HEK293 (cell line): ENCODE data around the gene MYO5B.

Experiments used
- CTCF ChIA-PET: fragments of 350-600 bp; formaldehyde crosslinking; extraction: SDS; loops from one replicate; lab custom pipeline; 2021; ENCODE audit warnings: antibody characterized with exemption; lab: Yijun Ruan, JAX
- POLR2A ChIA-PET: fragments of 300-600 bp; formaldehyde crosslinking; extraction: SDS; loops from one replicate; lab custom pipeline; 2020; ENCODE audit warnings: antibody characterized with exemption, inconsistent platforms; lab: Yijun Ruan, JAX
- H3K27ac ChIP-seq: fragments of 200-500 bp; sonication (Bioruptor generic); 2 replicates; pipeline ENCODE4 v1.5.1; 2014; ENCODE audit warnings: low read depth, low read length, control low read depth, inconsistent platforms; ENCODE audit errors: extremely low read depth
- H3K36me3 ChIP-seq, 2 experiments: fragments of 200-500 bp in 1 of 2; sonication (Bioruptor generic) in 1 of 2; 1 replicate in 1 of 2; 2 replicates in 1 of 2; pipeline ENCODE4 v1.5.1; 2014 to 2017; ENCODE audit warnings: inconsistent platforms in 2 of 2, low read length in 2 of 2; ENCODE audit not compliant: control insufficient read depth in 2 of 2, insufficient read depth in 1 of 2
- H3K4me1 ChIP-seq: fragments of 200-500 bp; sonication (Bioruptor generic); 2 replicates; pipeline ENCODE4 v1.5.1; 2014; ENCODE audit warnings: mild to moderate bottlenecking, low read length, inconsistent platforms; ENCODE audit not compliant: control insufficient read depth, insufficient read depth
- H3K4me3 ChIP-seq: 2 replicates; pipeline ENCODE4 v1.5.1; 2011; ENCODE audit warnings: low read depth, mild to moderate bottlenecking, control low read depth, low read length, moderate library complexity
- H3K9me3 ChIP-seq: fragments of 200-500 bp; sonication (Bioruptor generic); 2 replicates; pipeline ENCODE4 v1.5.1; 2014; ENCODE audit warnings: low read depth, low read length, inconsistent platforms; ENCODE audit not compliant: control insufficient read depth, insufficient read depth
- ATF2 ChIP-seq: fragments of 450-650 bp; formaldehyde crosslinking; IDR thresholded peaks from 2 replicates; pipeline ENCODE4 v1.5.1; 2016; ENCODE audit warnings: missing biosample characterization, missing genetic modification characterization, low read depth
- IKZF3 ChIP-seq: fragments of 450-650 bp; IDR thresholded peaks from 2 replicates; pipeline ENCODE4 v1.5.0; 2018; ENCODE audit warnings: missing biosample characterization, mild to moderate bottlenecking, missing genetic modification characterization, moderate library complexity
- INSM2 ChIP-seq: fragments of 450-650 bp; formaldehyde crosslinking; IDR thresholded peaks from 2 replicates; pipeline ENCODE4 v1.5.1; 2016; ENCODE audit warnings: missing biosample characterization, missing genetic modification characterization
- KLF1 ChIP-seq: fragments of 450-650 bp; formaldehyde crosslinking; IDR thresholded peaks from 2 replicates; pipeline ENCODE4 v1.5.1; 2016; ENCODE audit warnings: missing biosample characterization, missing genetic modification characterization
- KLF8 ChIP-seq: fragments of 450-650 bp; formaldehyde crosslinking; IDR thresholded peaks from 2 replicates; pipeline ENCODE4 v1.5.1; 2016; ENCODE audit warnings: missing biosample characterization, missing genetic modification characterization
- SETDB1 ChIP-seq: IDR thresholded peaks from one replicate; pipeline ENCODE4 v1.6.1; 2017; ENCODE audit warnings: mild to moderate bottlenecking, low read length, moderate library complexity, mixed read lengths; ENCODE audit not compliant: insufficient read length
- SP3 ChIP-seq: fragments of 450-650 bp; formaldehyde crosslinking; IDR thresholded peaks from 2 replicates; pipeline ENCODE4 v1.5.1; 2016; ENCODE audit warnings: missing biosample characterization, missing genetic modification characterization
- SP7 ChIP-seq: fragments of 450-650 bp; formaldehyde crosslinking; IDR thresholded peaks from 2 replicates; pipeline ENCODE4 v1.5.1; 2016; ENCODE audit warnings: missing biosample characterization, missing genetic modification characterization
- ZBTB17 ChIP-seq: fragments of 450-650 bp; formaldehyde crosslinking; IDR thresholded peaks from 2 replicates; pipeline ENCODE4 v1.5.1; 2016; ENCODE audit warnings: missing biosample characterization, missing genetic modification characterization
- ZFP69B ChIP-seq: fragments of 450-650 bp; formaldehyde crosslinking; IDR thresholded peaks from 2 replicates; pipeline ENCODE4 v1.5.1; 2016; ENCODE audit warnings: missing biosample characterization, missing genetic modification characterization
- ZIC2 ChIP-seq: fragments of 450-650 bp; formaldehyde crosslinking; IDR thresholded peaks from 2 replicates; pipeline ENCODE4 v1.5.1; 2016; ENCODE audit warnings: missing biosample characterization, missing genetic modification characterization
- ZNF132 ChIP-seq: fragments of 450-650 bp; formaldehyde crosslinking; IDR thresholded peaks from 2 replicates; pipeline ENCODE4 v1.5.1; 2017; ENCODE audit warnings: missing biosample characterization, missing genetic modification characterization, borderline replicate concordance
- ZNF174 ChIP-seq: fragments of 450-650 bp; formaldehyde crosslinking; IDR thresholded peaks from 2 replicates; pipeline ENCODE4 v1.5.0; 2017; ENCODE audit warnings: missing biosample characterization, mild to moderate bottlenecking, missing genetic modification characterization
- ZNF175 ChIP-seq: fragments of 450-650 bp; formaldehyde crosslinking; IDR thresholded peaks from 2 replicates; pipeline ENCODE4 v1.5.1; 2016; ENCODE audit warnings: missing biosample characterization, missing genetic modification characterization
- ZNF223 ChIP-seq: fragments of 450-650 bp; formaldehyde crosslinking; IDR thresholded peaks from 2 replicates; pipeline ENCODE4 v1.5.1; 2016; ENCODE audit warnings: missing biosample characterization, missing genetic modification characterization
- ZNF404 ChIP-seq: fragments of 450-650 bp; formaldehyde crosslinking; IDR thresholded peaks from 2 replicates; pipeline ENCODE4 v1.5.1; 2017; ENCODE audit warnings: missing biosample characterization, missing genetic modification characterization
- ZNF423 ChIP-seq: fragments of 450-650 bp; formaldehyde crosslinking; IDR thresholded peaks from 2 replicates; pipeline ENCODE4 v1.5.1; 2016; ENCODE audit warnings: missing biosample characterization, missing genetic modification characterization
- ZNF426 ChIP-seq: fragments of 450-650 bp; formaldehyde crosslinking; IDR thresholded peaks from 2 replicates; pipeline ENCODE4 v1.5.1; 2017; ENCODE audit warnings: missing biosample characterization, missing genetic modification characterization, mild to moderate bottlenecking, inconsistent platforms, moderate library complexity
- ZNF561 ChIP-seq: fragments of 450-650 bp; IDR thresholded peaks from 2 replicates; pipeline ENCODE4 v1.5.1; 2018; ENCODE audit warnings: missing biosample characterization, missing genetic modification characterization, borderline replicate concordance
- ZNF585B ChIP-seq: fragments of 450-650 bp; formaldehyde crosslinking; IDR thresholded peaks from 2 replicates; pipeline ENCODE4 v1.5.1; 2016; ENCODE audit warnings: missing biosample characterization, missing genetic modification characterization
- ZNF596 ChIP-seq: fragments of 450-650 bp; IDR thresholded peaks from 2 replicates; pipeline ENCODE4 v1.5.0; 2018; ENCODE audit warnings: missing biosample characterization, mild to moderate bottlenecking, missing genetic modification characterization, moderate library complexity
- ZNF610 ChIP-seq: fragments of 450-650 bp; formaldehyde crosslinking; IDR thresholded peaks from 2 replicates; pipeline ENCODE4 v1.5.1; 2016; ENCODE audit warnings: missing biosample characterization, missing genetic modification characterization, borderline replicate concordance
- ZNF785 ChIP-seq: fragments of 450-650 bp; formaldehyde crosslinking; IDR thresholded peaks from 2 replicates; pipeline ENCODE4 v1.5.1; 2016; ENCODE audit warnings: missing biosample characterization, missing genetic modification characterization
- ZNF837 ChIP-seq: fragments of 450-650 bp; formaldehyde crosslinking; IDR thresholded peaks from 2 replicates; pipeline ENCODE4 v1.5.1; 2016; ENCODE audit warnings: missing biosample characterization, missing genetic modification characterization
- TF ChIP-seq, protein P1 (sequence below): fragments of 450-650 bp; formaldehyde crosslinking; IDR thresholded peaks from 2 replicates; pipeline ENCODE4 v1.5.1; 2016; ENCODE audit warnings: missing biosample characterization, missing genetic modification characterization, borderline replicate concordance
- TF ChIP-seq, protein P2 (sequence below): fragments of 450-650 bp; formaldehyde crosslinking; IDR thresholded peaks from 2 replicates; pipeline ENCODE4 v1.5.1; 2016; ENCODE audit warnings: missing biosample characterization, missing genetic modification characterization
- TF ChIP-seq, protein P3 (sequence below): fragments of 450-650 bp; formaldehyde crosslinking; IDR thresholded peaks from 2 replicates; pipeline ENCODE4 v1.5.1; 2016; ENCODE audit warnings: missing biosample characterization, missing genetic modification characterization

The MYO5B gene

GRCh38 chr18:50203801-50204604 is 9.1 kb upstream of the MYO5B start (continued):
- TF ChIP-seq, protein P1, sequence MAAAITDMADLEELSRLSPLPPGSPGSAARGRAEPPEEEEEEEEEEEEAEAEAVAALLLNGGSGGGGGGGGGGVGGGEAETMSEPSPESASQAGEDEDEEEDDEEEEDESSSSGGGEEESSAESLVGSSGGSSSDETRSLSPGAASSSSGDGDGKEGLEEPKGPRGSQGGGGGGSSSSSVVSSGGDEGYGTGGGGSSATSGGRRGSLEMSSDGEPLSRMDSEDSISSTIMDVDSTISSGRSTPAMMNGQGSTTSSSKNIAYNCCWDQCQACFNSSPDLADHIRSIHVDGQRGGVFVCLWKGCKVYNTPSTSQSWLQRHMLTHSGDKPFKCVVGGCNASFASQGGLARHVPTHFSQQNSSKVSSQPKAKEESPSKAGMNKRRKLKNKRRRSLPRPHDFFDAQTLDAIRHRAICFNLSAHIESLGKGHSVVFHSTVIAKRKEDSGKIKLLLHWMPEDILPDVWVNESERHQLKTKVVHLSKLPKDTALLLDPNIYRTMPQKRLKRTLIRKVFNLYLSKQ (tag by site-specific recombination) = no peak
- TF ChIP-seq ATF2 (tag by site-specific recombination) = no peak
- no peak for TF ChIP-seq ZNF223 (tag by site-specific recombination)
- 0 out of 2 replicates have a peak, but pooled peaks have one; percentile 51 for TF ChIP-seq IKZF3
- no peak for TF ChIP-seq ZNF585B (tag by site-specific recombination)
- no peak for TF ChIP-seq SP3 (tag by site-specific recombination)
- peak; percentile 39; the same call in 1 of the 2 replicates for TF ChIP-seq SP7
- TF ChIP-seq ZFP69B (tag by site-specific recombination) = 0 out of 2 replicates have a peak, but pooled peaks have one; percentile 22
- TF ChIP-seq ZBTB17 = peak; percentile 97
- TF ChIP-seq ZNF423 = no peak
- TF ChIP-seq ZNF132 (tag by site-specific recombination) = no peak
- TF ChIP-seq, protein P2, sequence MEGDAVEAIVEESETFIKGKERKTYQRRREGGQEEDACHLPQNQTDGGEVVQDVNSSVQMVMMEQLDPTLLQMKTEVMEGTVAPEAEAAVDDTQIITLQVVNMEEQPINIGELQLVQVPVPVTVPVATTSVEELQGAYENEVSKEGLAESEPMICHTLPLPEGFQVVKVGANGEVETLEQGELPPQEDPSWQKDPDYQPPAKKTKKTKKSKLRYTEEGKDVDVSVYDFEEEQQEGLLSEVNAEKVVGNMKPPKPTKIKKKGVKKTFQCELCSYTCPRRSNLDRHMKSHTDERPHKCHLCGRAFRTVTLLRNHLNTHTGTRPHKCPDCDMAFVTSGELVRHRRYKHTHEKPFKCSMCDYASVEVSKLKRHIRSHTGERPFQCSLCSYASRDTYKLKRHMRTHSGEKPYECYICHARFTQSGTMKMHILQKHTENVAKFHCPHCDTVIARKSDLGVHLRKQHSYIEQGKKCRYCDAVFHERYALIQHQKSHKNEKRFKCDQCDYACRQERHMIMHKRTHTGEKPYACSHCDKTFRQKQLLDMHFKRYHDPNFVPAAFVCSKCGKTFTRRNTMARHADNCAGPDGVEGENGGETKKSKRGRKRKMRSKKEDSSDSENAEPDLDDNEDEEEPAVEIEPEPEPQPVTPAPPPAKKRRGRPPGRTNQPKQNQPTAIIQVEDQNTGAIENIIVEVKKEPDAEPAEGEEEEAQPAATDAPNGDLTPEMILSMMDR (tag by site-specific recombination) = peak; percentile 83
- TF ChIP-seq, all 188 proteins: peak for 21

GRCh38 chr18:50201476-50202018 is 6.6 kb upstream of the MYO5B start:
- no peaks in the 10 kb centered on the region for H3K4me1 ChIP-seq
- ChIA-PET CTCF (interaction anchor here (0.7 to 5.5 kb wide), 12 partner anchors 17 to 340 kb away, joined by 3 to 67 read pairs (median 3); no protein-coding TSS in a partner anchor), POLR2A (no interaction called here)
- no peak overlapping the region for H3K4me3 ChIP-seq
- no peaks in the 10 kb centered on the region for H3K9me3 ChIP-seq
- no peak overlapping the region for H3K27ac ChIP-seq
- no peaks in the 10 kb centered on the region for H3K36me3 ChIP-seq
- TF ChIP-seq INSM2 (tag by site-specific recombination) (no peak), ZNF426 (no peak), ZIC2 (tag by site-specific recombination) (no peak), ZNF785 (tag by site-specific recombination) (no peak), ZNF837 (no peak), ZNF175 (tag by site-specific recombination) (no peak), ZNF174 (tag by site-specific recombination) (no peak), ZNF610 (no peak), SETDB1 (no peak), KLF1 (tag by site-specific recombination) (no peak), ZNF596 (tag by site-specific recombination) (no peak), ZNF404 (tag by site-specific recombination) (no peak), KLF8 (no peak), ZNF561 (tag by site-specific recombination) (no peak)
- TF ChIP-seq, protein P3, sequence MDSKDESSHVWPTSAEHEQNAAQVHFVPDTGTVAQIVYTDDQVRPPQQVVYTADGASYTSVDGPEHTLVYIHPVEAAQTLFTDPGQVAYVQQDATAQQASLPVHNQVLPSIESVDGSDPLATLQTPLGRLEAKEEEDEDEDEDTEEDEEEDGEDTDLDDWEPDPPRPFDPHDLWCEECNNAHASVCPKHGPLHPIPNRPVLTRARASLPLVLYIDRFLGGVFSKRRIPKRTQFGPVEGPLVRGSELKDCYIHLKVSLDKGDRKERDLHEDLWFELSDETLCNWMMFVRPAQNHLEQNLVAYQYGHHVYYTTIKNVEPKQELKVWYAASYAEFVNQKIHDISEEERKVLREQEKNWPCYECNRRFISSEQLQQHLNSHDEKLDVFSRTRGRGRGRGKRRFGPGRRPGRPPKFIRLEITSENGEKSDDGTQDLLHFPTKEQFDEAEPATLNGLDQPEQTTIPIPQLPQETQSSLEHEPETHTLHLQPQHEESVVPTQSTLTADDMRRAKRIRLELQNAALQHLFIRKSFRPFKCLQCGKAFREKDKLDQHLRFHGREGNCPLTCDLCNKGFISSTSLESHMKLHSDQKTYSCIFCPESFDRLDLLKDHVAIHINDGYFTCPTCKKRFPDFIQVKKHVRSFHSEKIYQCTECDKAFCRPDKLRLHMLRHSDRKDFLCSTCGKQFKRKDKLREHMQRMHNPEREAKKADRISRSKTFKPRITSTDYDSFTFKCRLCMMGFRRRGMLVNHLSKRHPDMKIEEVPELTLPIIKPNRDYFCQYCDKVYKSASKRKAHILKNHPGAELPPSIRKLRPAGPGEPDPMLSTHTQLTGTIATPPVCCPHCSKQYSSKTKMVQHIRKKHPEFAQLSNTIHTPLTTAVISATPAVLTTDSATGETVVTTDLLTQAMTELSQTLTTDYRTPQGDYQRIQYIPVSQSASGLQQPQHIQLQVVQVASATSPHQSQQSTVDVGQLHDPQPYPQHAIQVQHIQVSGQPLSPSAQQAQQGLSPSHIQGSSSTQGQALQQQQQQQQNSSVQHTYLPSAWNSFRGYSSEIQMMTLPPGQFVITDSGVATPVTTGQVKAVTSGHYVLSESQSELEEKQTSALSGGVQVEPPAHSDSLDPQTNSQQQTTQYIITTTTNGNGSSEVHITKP = no peak
